GM12874 (cell line): Measurements from ENCODE around the gene MUC5B.
A peak's percentile ranks its signal among the peaks of the same experiment; 100 is the strongest.

Experiments used
- CTCF ChIP-seq: IDR thresholded peaks from 2 replicates; pipeline ENCODE4 v1.5.1; 2011; ENCODE audit warnings: low read depth, mild to moderate bottlenecking, control low read depth, low read length, moderate library complexity; ENCODE audit not compliant: insufficient read depth

The MUC5B gene

GRCh38 chr11:1300121-1300520 is 77.3 kb downstream of the MUC5B start:
- no peak for TF ChIP-seq CTCF

GRCh38 chr11:1300569-1301187 is 77.8 kb downstream of the MUC5B start:
- no peak for TF ChIP-seq CTCF

GRCh38 chr11:1301220-1302000 is 78.5 kb downstream of the MUC5B start:
- no peak for TF ChIP-seq CTCF

GRCh38 chr11:1302041-1302460 is 79.2 kb downstream of the MUC5B start:
- no peak for TF ChIP-seq CTCF

- TF ChIP-seq CTCF = no peak
Measured at GRCh38 chr11:1302461-1303125, 79.7 kb downstream of the MUC5B start.

GRCh38 chr11:1303126-1303821 is 80.4 kb downstream of the MUC5B start:
- peak; percentile 34; the same call in 1 of the 2 replicates for TF ChIP-seq CTCF

GRCh38 chr11:1303973-1304372 is 81.1 kb downstream of the MUC5B start:
- no peak for TF ChIP-seq CTCF
